IMR-90 (cell line): ENCODE results near the gene CNTN4.

Experiments
- BHLHE40 ChIP-seq: fragments of 150-350 bp; IDR thresholded peaks from 2 replicates; pipeline ENCODE4 v1.6.1; 2016; ENCODE audit warnings: mild to moderate bottlenecking, low read depth, low read length
- CEBPB ChIP-seq: IDR thresholded peaks from 2 replicates; pipeline ENCODE4 v1.6.1; 2012; ENCODE audit warnings: low read depth, low read length, improper control_type of control experiment
- ELK1 ChIP-seq: fragments of 150-350 bp; IDR thresholded peaks from 2 replicates; pipeline ENCODE4 v1.6.1; 2016; ENCODE audit warnings: low read depth, mild to moderate bottlenecking, low read length, moderate library complexity, borderline replicate concordance
- FOS ChIP-seq: fragments of 150-350 bp; IDR thresholded peaks from 2 replicates; pipeline ENCODE4 v1.6.1; 2016; ENCODE audit warnings: low read depth, low read length
- MAFK ChIP-seq: IDR thresholded peaks from 2 replicates; pipeline ENCODE4 v1.6.1; 2012; ENCODE audit warnings: low read depth, low read length, improper control_type of control experiment
- MAZ ChIP-seq: IDR thresholded peaks from 2 replicates; pipeline ENCODE4 v1.6.1; 2012; ENCODE audit warnings: low read depth, mild to moderate bottlenecking, low read length, improper control_type of control experiment, moderate library complexity, borderline replicate concordance
- MXI1 ChIP-seq: IDR thresholded peaks from 2 replicates; pipeline ENCODE4 v1.6.1; 2012; ENCODE audit warnings: low read depth, mild to moderate bottlenecking, low read length, moderate library complexity, borderline replicate concordance
- POLR2A ChIP-seq: IDR thresholded peaks from 2 replicates; pipeline ENCODE4 v1.6.1; 2012; ENCODE audit warnings: mild to moderate bottlenecking, low read depth, low read length
- RAD21 ChIP-seq: IDR thresholded peaks from 2 replicates; pipeline ENCODE4 v1.6.1; 2012; ENCODE audit warnings: low read length, improper control_type of control experiment
- RCOR1 ChIP-seq: IDR thresholded peaks from 2 replicates; pipeline ENCODE4 v1.6.1; 2012; ENCODE audit warnings: mild to moderate bottlenecking, low read length, improper control_type of control experiment; ENCODE audit not compliant: insufficient replicate concordance
- RFX5 ChIP-seq: IDR thresholded peaks from 2 replicates; pipeline ENCODE4 v1.8.0; 2012; ENCODE audit warnings: low read depth, mild to moderate bottlenecking, low read length, moderate library complexity
- SMC3 ChIP-seq: fragments of 150-350 bp; IDR thresholded peaks from 2 replicates; pipeline ENCODE4 v1.6.1; 2016; ENCODE audit warnings: low read depth, mild to moderate bottlenecking, antibody characterized with exemption, low read length, moderate library complexity
- TF ChIP-seq, protein P1 (sequence below): conservative IDR thresholded peaks from 2 replicates; pipeline ENCODE4 v1.5.1; 2012; ENCODE audit warnings: mild to moderate bottlenecking, low read depth, low read length, improper control_type of control experiment
- TF ChIP-seq, protein P2 (sequence below): fragments of 150-350 bp; IDR thresholded peaks from 2 replicates; pipeline ENCODE4 v1.6.1; 2017; ENCODE audit warnings: mild to moderate bottlenecking, antibody characterized with exemption, low read length, low read depth

DNA sequence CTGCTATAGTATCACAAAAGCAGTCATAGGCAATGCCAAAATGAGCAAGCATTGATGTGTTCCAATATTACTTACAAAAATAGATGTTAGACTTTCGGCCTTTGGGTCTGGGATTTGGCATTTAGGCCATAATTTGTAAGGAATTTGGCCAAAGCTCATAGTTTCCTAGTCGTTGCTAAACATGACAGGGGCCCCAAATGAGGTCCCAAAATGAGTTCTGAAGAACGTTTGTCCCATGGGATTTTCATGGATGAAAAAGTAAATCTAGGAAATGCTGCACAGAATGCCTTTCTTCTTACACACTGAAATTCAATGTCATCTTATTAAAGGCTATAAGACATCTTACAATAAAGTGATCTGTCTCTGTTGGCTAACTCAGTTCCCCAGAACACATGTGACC is 456.0 kb downstream of the CNTN4 start:
- TF ChIP-seq MAFK (no peak), CEBPB (no peak), BHLHE40 (no peak), RAD21 (no peak), SMC3 (no peak), MXI1 (no peak), MAZ (no peak), POLR2A (no peak), RFX5 (no peak), FOS (no peak), ELK1 (no peak), RCOR1 (no peak)
- TF ChIP-seq, protein P1, sequence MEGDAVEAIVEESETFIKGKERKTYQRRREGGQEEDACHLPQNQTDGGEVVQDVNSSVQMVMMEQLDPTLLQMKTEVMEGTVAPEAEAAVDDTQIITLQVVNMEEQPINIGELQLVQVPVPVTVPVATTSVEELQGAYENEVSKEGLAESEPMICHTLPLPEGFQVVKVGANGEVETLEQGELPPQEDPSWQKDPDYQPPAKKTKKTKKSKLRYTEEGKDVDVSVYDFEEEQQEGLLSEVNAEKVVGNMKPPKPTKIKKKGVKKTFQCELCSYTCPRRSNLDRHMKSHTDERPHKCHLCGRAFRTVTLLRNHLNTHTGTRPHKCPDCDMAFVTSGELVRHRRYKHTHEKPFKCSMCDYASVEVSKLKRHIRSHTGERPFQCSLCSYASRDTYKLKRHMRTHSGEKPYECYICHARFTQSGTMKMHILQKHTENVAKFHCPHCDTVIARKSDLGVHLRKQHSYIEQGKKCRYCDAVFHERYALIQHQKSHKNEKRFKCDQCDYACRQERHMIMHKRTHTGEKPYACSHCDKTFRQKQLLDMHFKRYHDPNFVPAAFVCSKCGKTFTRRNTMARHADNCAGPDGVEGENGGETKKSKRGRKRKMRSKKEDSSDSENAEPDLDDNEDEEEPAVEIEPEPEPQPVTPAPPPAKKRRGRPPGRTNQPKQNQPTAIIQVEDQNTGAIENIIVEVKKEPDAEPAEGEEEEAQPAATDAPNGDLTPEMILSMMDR: no peak
- TF ChIP-seq, protein P2, sequence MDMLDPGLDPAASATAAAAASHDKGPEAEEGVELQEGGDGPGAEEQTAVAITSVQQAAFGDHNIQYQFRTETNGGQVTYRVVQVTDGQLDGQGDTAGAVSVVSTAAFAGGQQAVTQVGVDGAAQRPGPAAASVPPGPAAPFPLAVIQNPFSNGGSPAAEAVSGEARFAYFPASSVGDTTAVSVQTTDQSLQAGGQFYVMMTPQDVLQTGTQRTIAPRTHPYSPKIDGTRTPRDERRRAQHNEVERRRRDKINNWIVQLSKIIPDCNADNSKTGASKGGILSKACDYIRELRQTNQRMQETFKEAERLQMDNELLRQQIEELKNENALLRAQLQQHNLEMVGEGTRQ: no peak
